Brain pericyte (primary cell): ENCODE measurements around the gene AFM.
"Not testable (repeated sequence)": the region's sequence is repeated elsewhere in the genome, so short reads cannot be mapped to it uniquely, and the experiment has no call there.

Source experiments
- DNase-seq: peaks from one replicate; pipeline ENCODE4 v3.0.0-alpha.2; 2012; ENCODE audit warnings: low read depth, low spot score

Gene AFM

GRCh38 chr4:73507541-73507940, 26.0 kb downstream of the AFM start:
- DNase-seq: no peak

GRCh38 chr4:73508651-73509050, 27.1 kb downstream of the AFM start:
- no peak for DNase-seq

GRCh38 chr4:73518340-73518739, 36.8 kb downstream of the AFM start:
- DNase-seq: no peak

- peak; percentile 41 for DNase-seq
Observed at GRCh38 chr4:73520821-73521220, 39.3 kb downstream of the AFM start.

- no peak for DNase-seq
Observed at GRCh38 chr4:73523126-73523525, 41.6 kb downstream of the AFM start.

GRCh38 chr4:73525611-73526010, 44.1 kb downstream of the AFM start:
- no peak for DNase-seq

GRCh38 chr4:73527196-73527595, 45.7 kb downstream of the AFM start:
- DNase-seq: no peak

GRCh38 chr4:73528171-73528570, 46.6 kb downstream of the AFM start:
- DNase-seq: no peak

GRCh38 chr4:73533515-73534422, 52.2 kb downstream of the AFM start:
- no peak for DNase-seq

GRCh38 chr4:73538162-73538561, 56.6 kb downstream of the AFM start:
- DNase-seq: no peak

- DNase-seq: no peak
Observed at GRCh38 chr4:73539386-73539785, 57.8 kb downstream of the AFM start.

- no peak for DNase-seq
Observed at GRCh38 chr4:73540826-73541225, 59.3 kb downstream of the AFM start.

GRCh38 chr4:73541251-73541650, 59.7 kb downstream of the AFM start:
- DNase-seq: no peak

GRCh38 chr4:73544620-73545019, 63.1 kb downstream of the AFM start:
- no peak for DNase-seq

GRCh38 chr4:73550865-73551264, 69.3 kb downstream of the AFM start:
- DNase-seq: not testable (repeated sequence)
